GM12891 (cell line): ENCODE data around the gene KCNIP4.

ENCODE experiments used
- POLR2A ChIP-seq: IDR thresholded peaks from 2 replicates; pipeline ENCODE4 v1.6.1; 2011; ENCODE audit warnings: low read depth, low read length, control low read depth
- POLR2AphosphoS5 ChIP-seq: IDR thresholded peaks from 2 replicates; pipeline ENCODE4 v1.6.1; 2011; ENCODE audit warnings: low read depth, low read length, control low read depth
- TAF1 ChIP-seq: IDR thresholded peaks from 2 replicates; pipeline ENCODE4 v1.6.1; 2011; ENCODE audit warnings: low read depth, low read length, control low read depth

- TF ChIP-seq POLR2AphosphoS5: no peak
- TF ChIP-seq POLR2A: no peak
- no peak for TF ChIP-seq TAF1
Observed at GRCh38 chr4:21815651-21816377, 132.8 kb downstream of the KCNIP4 start.
